Activated CD4-positive, alpha-beta memory T cell treated with anti-CD3 and anti-CD28 coated beads for 36 hours (primary cell): ENCODE results near the gene MANSC1. TPM values are rescaled to one million over a fixed set of nuclear protein-coding genes. Genes with fewer than 3 reads are reported as not detected.
"Not testable (repeated sequence)": the region's sequence is repeated elsewhere in the genome, so short reads cannot be mapped to it uniquely, and the experiment has no call there.

Experiments used
- CTCF ChIA-PET: fragments of 350-600 bp; sonication (Branson Sonifier 250); formaldehyde crosslinking; loops from one replicate; lab custom pipeline; 2021; ENCODE audit warnings: antibody characterized with exemption, inconsistent platforms; lab: Charles Lee
- POLR2A ChIA-PET: fragments of 350-600 bp; sonication (Branson Sonifier 250); formaldehyde crosslinking; loops from one replicate; lab custom pipeline; 2021; ENCODE audit warnings: antibody characterized with exemption; lab: Charles Lee
- DNase-seq: peaks from one replicate; pipeline ENCODE4 v3.0.0-alpha.2; 2020
- H3K27ac Mint-ChIP-seq: one replicate; pipeline ENCODE4 v1.8.0; 2021; ENCODE audit warnings: mixed read lengths
- H3K27me3 Mint-ChIP-seq: one replicate; pipeline ENCODE4 v1.8.0; 2021; ENCODE audit warnings: mixed read lengths
- H3K36me3 Mint-ChIP-seq: one replicate; pipeline ENCODE4 v1.8.0; 2021; ENCODE audit warnings: mixed read lengths
- H3K4me1 Mint-ChIP-seq: one replicate; pipeline ENCODE4 v1.8.0; 2021; ENCODE audit warnings: low read depth, mixed read lengths
- H3K4me3 Mint-ChIP-seq: one replicate; pipeline ENCODE4 v1.8.0; 2021; ENCODE audit warnings: mild to moderate bottlenecking, mixed read lengths
- H3K9me3 Mint-ChIP-seq: one replicate; pipeline ENCODE4 v1.8.0; 2021; ENCODE audit warnings: mixed read lengths
- intact Hi-C: fragments of 100-400 bp; cut with micrococcal nuclease; formaldehyde crosslinking; loops from one replicate; pipeline ENCODE4 v1.15.1; 2023
- total RNA-seq, 2 experiments: library from RNA; stranded (reverse); gene quantifications; one replicate each; pipeline ENCODE4 v1.2.3, GENCODE V29; 2021

MANSC1 gene
- total RNA-seq, 2 experiments from 2014 or later, result 1.9 to 2.2 TPM

DNA sequence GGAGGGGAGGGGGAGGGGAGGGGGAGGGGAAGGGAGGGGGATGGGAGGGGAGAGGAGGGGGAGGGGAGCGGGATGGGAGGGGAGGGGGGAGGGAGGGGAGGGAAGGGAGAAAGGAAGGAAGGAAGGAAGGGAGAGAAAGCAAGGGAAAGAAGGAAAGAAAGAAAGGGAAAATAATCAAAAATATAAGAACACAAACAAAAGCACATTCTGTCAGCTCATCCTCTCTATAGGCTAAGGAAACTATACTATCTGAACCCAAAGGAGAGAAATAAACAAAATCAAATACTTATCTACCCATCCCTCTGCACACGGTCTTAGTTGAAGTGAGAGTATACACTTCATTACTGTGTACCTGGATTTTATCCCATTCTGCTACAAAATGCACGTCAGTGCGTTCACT lies 26.9 kb downstream of the MANSC1 start:
- no peak overlapping the region for H3K4me3 Mint-ChIP-seq
- H3K27ac Mint-ChIP-seq, result no peak overlapping the region
- intact Hi-C loops, result no loop called here
- H3K4me1 Mint-ChIP-seq, result peaks cover 7% of the 10 kb centered on the region
- ChIA-PET CTCF (no interaction called here), POLR2A (no interaction called here)
- no peaks in the 10 kb centered on the region for H3K27me3 Mint-ChIP-seq
- H3K36me3 Mint-ChIP-seq, result no peaks in the 10 kb centered on the region
- no peak for DNase-seq
- no peaks in the 10 kb centered on the region for H3K9me3 Mint-ChIP-seq

DNA sequence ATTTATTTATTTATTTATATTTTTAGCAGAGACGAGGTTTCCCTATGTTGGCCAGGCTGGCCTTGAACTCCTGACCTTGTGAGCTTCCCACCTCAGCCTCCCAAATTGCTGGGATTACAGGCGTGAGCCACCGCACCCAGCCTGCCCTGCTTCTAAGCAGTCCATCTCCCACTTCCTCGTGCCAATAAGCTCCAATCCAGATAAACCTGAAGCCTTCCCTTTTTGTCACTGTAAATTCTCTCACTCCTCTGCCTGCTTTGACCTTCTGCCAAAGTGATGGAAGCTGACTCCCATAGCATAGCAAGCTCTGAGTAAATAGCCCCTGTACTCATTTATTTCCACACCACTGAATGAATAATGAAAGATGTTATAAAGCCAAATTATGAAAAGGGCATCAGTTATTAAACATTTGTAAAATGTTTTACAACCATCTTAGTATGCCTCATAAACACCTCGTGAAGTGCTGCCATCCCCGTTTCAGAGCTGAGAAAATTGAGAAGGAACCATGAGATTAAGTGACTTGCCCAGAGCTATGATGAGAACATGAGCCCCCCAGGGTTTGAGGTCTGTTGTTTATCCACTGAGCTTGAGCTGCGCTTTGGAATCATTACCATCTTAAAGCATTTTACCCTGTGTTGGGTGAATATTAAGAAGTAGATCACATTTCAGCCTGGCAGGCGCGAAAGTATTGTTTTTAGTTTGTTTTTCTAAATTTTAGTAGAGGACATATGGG lies 30.4 kb downstream of the MANSC1 start:
- Mint-ChIP-seq H3K27me3 (no peaks in the 10 kb centered on the region), H3K4me3 (no peak overlapping the region), H3K4me1 (no peaks in the 10 kb centered on the region), H3K9me3 (no peaks in the 10 kb centered on the region), H3K27ac (no peak overlapping the region), H3K36me3 (no peaks in the 10 kb centered on the region)
- intact Hi-C loops, result no loop called here
- no peak for DNase-seq
- POLR2A ChIA-PET, result no interaction called here
- CTCF ChIA-PET, result interaction anchor here (0.6 to 1.2 kb wide), 2 partner anchors 8 to 100 kb away, joined by 3 to 4 read pairs; no protein-coding TSS in a partner anchor

GRCh38 chr12:12315838-12316237 lies 34.2 kb downstream of the MANSC1 start:
- H3K9me3 Mint-ChIP-seq, result no peaks in the 10 kb centered on the region

DNA sequence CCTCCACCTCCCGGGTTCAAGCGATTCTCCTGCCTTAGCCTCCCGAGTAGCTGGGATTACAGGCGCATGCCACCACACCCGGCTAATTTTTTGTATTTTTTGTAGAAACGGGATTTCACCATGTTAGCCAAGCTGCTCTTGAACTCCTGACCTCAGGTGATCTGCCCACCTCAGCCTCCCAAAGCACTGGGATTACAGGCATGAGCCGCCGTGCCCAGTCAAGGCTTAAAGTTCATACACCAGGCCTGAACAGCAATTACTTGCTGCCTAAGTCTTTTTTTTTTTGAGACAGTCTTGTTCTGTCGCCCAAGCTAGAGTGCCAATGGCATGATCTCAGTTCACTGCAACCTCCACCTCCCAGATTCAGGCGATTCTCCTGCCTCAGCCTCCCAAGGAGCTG lies 39.3 kb downstream of the MANSC1 start:
- intact Hi-C loops, H3K9me3 Mint-ChIP-seq, H3K27ac Mint-ChIP-seq, CTCF ChIA-PET, H3K4me3 Mint-ChIP-seq, POLR2A ChIA-PET, H3K36me3 Mint-ChIP-seq, H3K4me1 Mint-ChIP-seq, DNase-seq, H3K27me3 Mint-ChIP-seq: not testable (repeated sequence)

More at GRCh38 chr12:12315838-12316237, 34.2 kb downstream of the MANSC1 start:
- Mint-ChIP-seq H3K36me3 (no peaks in the 10 kb centered on the region), H3K4me3 (no peak overlapping the region), H3K27ac (no peak overlapping the region), H3K27me3 (peaks cover 4% of the 10 kb centered on the region), H3K4me1 (peaks cover 3% of the 10 kb centered on the region)
- intact Hi-C loops, result no loop called here
- ChIA-PET POLR2A (no interaction called here), CTCF (interaction anchor here (2.7 kb wide), 1 partner anchor 12 kb away, joined by 9 read pairs; no protein-coding TSS in a partner anchor)
- no peak for DNase-seq

DNA sequence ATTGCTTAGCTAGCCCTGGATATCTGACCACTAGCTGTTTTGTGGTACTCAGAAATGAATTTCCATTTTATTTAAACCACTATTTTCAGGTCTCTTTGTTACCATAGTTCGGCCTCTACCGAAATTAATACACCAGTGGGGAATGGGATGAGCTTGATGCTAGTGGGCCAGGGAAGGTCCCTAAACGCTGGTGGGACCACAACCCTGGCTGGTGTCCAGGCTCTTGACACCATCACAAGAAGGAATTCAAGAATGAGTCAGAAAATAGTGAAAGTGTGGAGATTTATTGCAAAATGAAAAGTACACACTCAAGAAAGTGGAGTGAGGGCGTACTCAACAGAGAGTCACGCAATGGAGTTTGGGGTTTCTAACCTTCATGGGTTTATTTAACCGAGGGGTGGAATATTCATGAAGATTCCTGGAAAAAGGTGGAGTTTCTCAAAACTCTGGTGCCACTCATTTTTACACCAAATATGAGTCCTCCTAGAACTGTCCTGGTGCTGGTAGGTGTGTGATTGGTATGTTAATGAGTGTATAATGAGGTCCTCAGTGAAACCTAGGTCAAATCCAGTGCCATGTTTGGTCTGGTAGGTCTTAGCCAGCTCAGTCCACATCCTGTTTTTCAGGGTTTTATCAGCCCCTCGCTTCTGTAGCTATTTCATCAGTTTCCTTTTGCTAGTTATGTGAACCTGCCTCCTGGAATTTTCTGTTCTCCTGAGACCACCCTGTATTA lies 44.3 kb downstream of the MANSC1 start:
- POLR2A ChIA-PET, result no interaction called here
- Mint-ChIP-seq H3K36me3 (no peaks in the 10 kb centered on the region), H3K4me3 (no peak overlapping the region), H3K4me1 (peaks cover 4% of the 10 kb centered on the region), H3K9me3 (no peaks in the 10 kb centered on the region), H3K27ac (no peak overlapping the region), H3K27me3 (peaks cover 7% of the 10 kb centered on the region)
- CTCF ChIA-PET, result interaction anchor here (2.9 kb wide), 1 partner anchor 23 kb away, joined by 9 read pairs; no protein-coding TSS in a partner anchor
- intact Hi-C loops, result no loop called here
- peak; percentile 16 for DNase-seq

GRCh38 chr12:12302976-12303375 lies 47.1 kb downstream of the MANSC1 start:
- no peak for DNase-seq
- no peaks in the 10 kb centered on the region for H3K36me3 Mint-ChIP-seq
- POLR2A ChIA-PET, result no interaction called here
- H3K27me3 Mint-ChIP-seq, result peaks cover 7% of the 10 kb centered on the region
- intact Hi-C loops, result no loop called here
- no peaks in the 10 kb centered on the region for H3K9me3 Mint-ChIP-seq
- no peak overlapping the region for H3K27ac Mint-ChIP-seq
- CTCF ChIA-PET, result no interaction called here
- peaks cover 4% of the 10 kb centered on the region for H3K4me1 Mint-ChIP-seq
- no peak overlapping the region for H3K4me3 Mint-ChIP-seq

GRCh38 chr12:12301122-12301521 lies 48.9 kb downstream of the MANSC1 start:
- intact Hi-C loops, result no loop called here
- no peaks in the 10 kb centered on the region for H3K36me3 Mint-ChIP-seq
- ChIA-PET POLR2A (interaction anchor here (0.6 kb wide), 1 partner anchor 17 kb away, joined by 3 read pairs; no protein-coding TSS in a partner anchor), CTCF (no interaction called here)
- H3K4me1 Mint-ChIP-seq, result peaks cover 3% of the 10 kb centered on the region
- no peak for DNase-seq
- H3K27ac Mint-ChIP-seq, result no peak overlapping the region
- H3K27me3 Mint-ChIP-seq, result peaks cover 6% of the 10 kb centered on the region
- H3K4me3 Mint-ChIP-seq, result no peak overlapping the region
- H3K9me3 Mint-ChIP-seq, result no peaks in the 10 kb centered on the region

GRCh38 chr12:12297201-12297830 lies 52.7 kb downstream of the MANSC1 start:
- Mint-ChIP-seq H3K36me3 (no peaks in the 10 kb centered on the region), H3K27me3 (peaks cover 2% of the 10 kb centered on the region), H3K4me3 (no peak overlapping the region), H3K4me1 (no peaks in the 10 kb centered on the region), H3K27ac (no peak overlapping the region), H3K9me3 (no peaks in the 10 kb centered on the region)
- ChIA-PET POLR2A (no interaction called here), CTCF (no interaction called here)
- intact Hi-C loops, result no loop called here
- DNase-seq, result no peak

- H3K9me3 Mint-ChIP-seq, result no peaks in the 10 kb centered on the region
- H3K36me3 Mint-ChIP-seq, result no peaks in the 10 kb centered on the region
- no peaks in the 10 kb centered on the region for H3K4me1 Mint-ChIP-seq
- no peak overlapping the region for H3K27ac Mint-ChIP-seq
- CTCF ChIA-PET, result no interaction called here
- no peak overlapping the region for H3K4me3 Mint-ChIP-seq
- DNase-seq, result no peak
- intact Hi-C loops, result no loop called here
- no peaks in the 10 kb centered on the region for H3K27me3 Mint-ChIP-seq
- POLR2A ChIA-PET, result no interaction called here
Observed at GRCh38 chr12:12294215-12295005, 55.6 kb downstream of the MANSC1 start.

GRCh38 chr12:12290206-12290605 lies 59.8 kb downstream of the MANSC1 start:
- no peaks in the 10 kb centered on the region for H3K4me1 Mint-ChIP-seq
- CTCF ChIA-PET, result no interaction called here
- H3K4me3 Mint-ChIP-seq, result no peak overlapping the region
- H3K27me3 Mint-ChIP-seq, result peaks cover 2% of the 10 kb centered on the region
- intact Hi-C loops, result no loop called here
- POLR2A ChIA-PET, result no interaction called here
- H3K9me3 Mint-ChIP-seq, result no peaks in the 10 kb centered on the region
- no peak for DNase-seq
- H3K36me3 Mint-ChIP-seq, result no peaks in the 10 kb centered on the region
- H3K27ac Mint-ChIP-seq, result no peak overlapping the region

- no peak overlapping the region for H3K4me3 Mint-ChIP-seq
- H3K27ac Mint-ChIP-seq, result no peak overlapping the region
- DNase-seq, result no peak
- H3K9me3 Mint-ChIP-seq, result no peaks in the 10 kb centered on the region
- H3K27me3 Mint-ChIP-seq, result peaks cover 21% of the 10 kb centered on the region
- CTCF ChIA-PET, result interaction anchor here (0.6 kb wide), 2 partner anchors 121 to 174 kb away, joined by 3 read pairs; no protein-coding TSS in a partner anchor
- H3K4me1 Mint-ChIP-seq, result peaks cover 5% of the 10 kb centered on the region
- POLR2A ChIA-PET, result no interaction called here
- intact Hi-C loops, result no loop called here
- no peaks in the 10 kb centered on the region for H3K36me3 Mint-ChIP-seq
Observed at GRCh38 chr12:12286441-12286840, 63.6 kb downstream of the MANSC1 start.
